ENCODE measurements around the gene OR5K1.

Gene OR5K1

GRCh38 chr3:98504539-98504938 is 41.5 kb downstream of the OR5K1 start:
- Histone ChIP-seq H3K4me1 (ENCODE audit: control insufficient read depth, insufficient read depth, low read length) (no peaks in the 10 kb centered on the region), H3K9me3 (ENCODE audit: control insufficient read depth, insufficient read depth, low read depth, low read length) (no peaks in the 10 kb centered on the region), H3K36me3 (ENCODE audit: control insufficient read depth in 2 of 2, insufficient read depth in 1 of 2, low read length in 2 of 2) (no peaks in the 10 kb centered on the region), H3K27ac (ENCODE audit: extremely low read depth, low read depth, low read length) (no peak overlapping the region), H3K4me3 (ENCODE audit: low read depth, low read length) (no peak overlapping the region)
- POLR2A ChIA-PET = no interaction called here
- CTCF ChIA-PET = no interaction called here
- no peak for TF ChIP-seq ZNF266 (tag by site-specific recombination; IDR thresholded peaks at IDR 0.05; ENCODE audit: low read depth)
- no peak for TF ChIP-seq SCRT1 (tag by site-specific recombination; IDR thresholded peaks at IDR 0.05; ENCODE audit: borderline replicate concordance)
- TF ChIP-seq ZNF660 (tag by site-specific recombination; IDR thresholded peaks at IDR 0.05) = peak; percentile 62; the same call in 1 of the 2 replicates

- H3K9me3 ChIP-seq (ENCODE audit: control insufficient read depth, insufficient read depth, low read depth, low read length) = no peaks in the 10 kb centered on the region
- no peaks in the 10 kb centered on the region for H3K36me3 ChIP-seq (ENCODE audit: control insufficient read depth in 2 of 2, insufficient read depth in 1 of 2, low read length in 2 of 2)
- ChIA-PET POLR2A (no interaction called here), CTCF (no interaction called here)
- TF ChIP-seq ZNF223 (tag by site-specific recombination; IDR thresholded peaks at IDR 0.05) (no peak), ZNF658 (tag by site-specific recombination; IDR thresholded peaks at IDR 0.05) (no peak), ZBTB26 (tag by site-specific recombination; optimal IDR thresholded peaks at IDR 0.05) (no peak), KLF10 (tag by site-specific recombination; IDR thresholded peaks at IDR 0.05) (no peak), ZNF623 (tag by site-specific recombination; IDR thresholded peaks at IDR 0.05) (no peak), KLF7 (tag by site-specific recombination; IDR thresholded peaks at IDR 0.05; ENCODE audit: borderline replicate concordance) (no peak), ZNF114 (tag by site-specific recombination; IDR thresholded peaks at IDR 0.05) (no peak), ZNF596 (tag by site-specific recombination; IDR thresholded peaks at IDR 0.05) (no peak), TRIM28 (IDR thresholded peaks at IDR 0.05; ENCODE audit: borderline replicate concordance, low read length) (no peak), ZNF785 (tag by site-specific recombination; IDR thresholded peaks at IDR 0.05) (no peak), YY1 (tag by site-specific recombination; IDR thresholded peaks at IDR 0.05) (no peak), ZNF521 (tag by site-specific recombination; IDR thresholded peaks at IDR 0.05) (no peak)
- no peak overlapping the region for H3K4me3 ChIP-seq (ENCODE audit: low read depth, low read length)
- 0 out of 2 replicates have a peak, but pooled peaks cover 2% of the 10 kb centered on the region for H3K4me1 ChIP-seq (ENCODE audit: control insufficient read depth, insufficient read depth, low read length)
- no peak overlapping the region for H3K27ac ChIP-seq (ENCODE audit: extremely low read depth, low read depth, low read length)
These were observed 45.6 kb downstream of the OR5K1 start for GRCh38 chr3:98508582-98508981.

- Histone ChIP-seq H3K36me3 (ENCODE audit: control insufficient read depth in 2 of 2, insufficient read depth in 1 of 2, low read length in 2 of 2) (peaks cover 0 to 20% of the 10 kb centered on the region in 2 experiments; a peak in 1 of 3 replicates), H3K4me1 (ENCODE audit: control insufficient read depth, insufficient read depth, low read length) (0 out of 2 replicates have a peak, but pooled peaks cover 2% of the 10 kb centered on the region), H3K9me3 (ENCODE audit: control insufficient read depth, insufficient read depth, low read depth, low read length) (no peaks in the 10 kb centered on the region), H3K27ac (ENCODE audit: extremely low read depth, low read depth, low read length) (no peak overlapping the region), H3K4me3 (ENCODE audit: low read depth, low read length) (no peak overlapping the region)
- ChIA-PET POLR2A (interaction anchor here (1.7 kb wide), 1 partner anchor 10 kb away, joined by 4 read pairs; the partner anchor contains the start of gene CLDND1), CTCF (no interaction called here)
- no peak for TF ChIP-seq ZNF561 (tag by site-specific recombination; IDR thresholded peaks at IDR 0.05; ENCODE audit: borderline replicate concordance)
- TF ChIP-seq GLIS2 (tag by site-specific recombination; IDR thresholded peaks at IDR 0.05) = no peak
- TF ChIP-seq ZNF366 (tag by site-specific recombination; conservative IDR thresholded peaks at IDR 0.05) = no peak
- TF ChIP-seq INSM2 (tag by site-specific recombination; IDR thresholded peaks at IDR 0.05) = no peak
- TF ChIP-seq ZEB2 (tag by site-specific recombination; IDR thresholded peaks at IDR 0.05) = no peak
- no peak for TF ChIP-seq PRDM4 (tag by site-specific recombination; IDR thresholded peaks at IDR 0.05)
- no peak for TF ChIP-seq REPIN1 (tag by site-specific recombination; IDR thresholded peaks at IDR 0.05; ENCODE audit: low read depth)
- no peak for TF ChIP-seq ZNF140 (tag by site-specific recombination; IDR thresholded peaks at IDR 0.05)
These were observed 49.6 kb downstream of the OR5K1 start for GRCh38 chr3:98512576-98512975.

Measured in HEK293 (cell line).